ENCODE data around the gene PARD3. TPM values are rescaled to one million over a fixed set of nuclear protein-coding genes. Genes with fewer than 3 reads are reported as not detected.

The PARD3 gene
- total and polyA plus RNA-seq, 10 of the 15 experiments (the other 5 are each of a cell fraction or from before 2014, with no cell fraction given), result 2.6 to 43.1 (median 13.9) TPM

GRCh38 chr10:34495938-34496337 lies 319.2 kb downstream of the PARD3 start:
- SMC1A ChIA-PET (ENCODE audit: uncharacterized antibody, unreplicated experiment), result interaction anchor here (0.6 to 1.9 kb wide), 6 partner anchors 9 to 278 kb away, joined by 3 to 6 read pairs (median 4); no protein-coding TSS in a partner anchor
- intact Hi-C loops (cut with micrococcal nuclease; ENCODE audit: unreplicated experiment), result no loop called here
- Histone ChIP-seq H3K4me3 (no peak overlapping the region), H3K9me3 (replicated peaks; ENCODE audit: control insufficient read depth, insufficient read depth, low read length) (no peaks in the 10 kb centered on the region), H3K27me3 (replicated peaks in 1 of 2; ENCODE audit: control insufficient read depth in 2 of 2, insufficient read depth in 2 of 2, low read length in 1 of 2) (no peaks in the 10 kb centered on the region), H3K27ac (ENCODE audit: control insufficient read depth, insufficient read depth) (no peak overlapping the region), H4K20me1 (ENCODE audit: control insufficient read depth, insufficient read depth) (no peaks in the 10 kb centered on the region), H3K4me2 (ENCODE audit: control insufficient read depth, insufficient read depth) (no peak overlapping the region), H3K9ac (ENCODE audit: control insufficient read depth, insufficient read depth, low read length) (no peak overlapping the region), H3K4me1 (ENCODE audit: control insufficient read depth, insufficient read depth, low read length) (no peaks in the 10 kb centered on the region), H3K36me3 (ENCODE audit: control insufficient read depth in 2 of 2, insufficient read depth in 2 of 2, low read length in 1 of 2) (no peaks in the 10 kb centered on the region), H3K79me2 (ENCODE audit: control insufficient read depth, insufficient read depth, low read length) (no peaks in the 10 kb centered on the region), H2AFZ (ENCODE audit: control insufficient read depth, low read depth, low read length) (no peak overlapping the region)
- POLR2A ChIA-PET, result interaction anchor here (0.5 to 3.7 kb wide), 4 partner anchors 12 to 286 kb away, joined by 3 to 19 read pairs (median 4); no protein-coding TSS in a partner anchor
- in situ Hi-C loops (cut with MboI), result no loop called here
- BruUV-seq (replicated peaks), result no TSS peak
- ATAC-seq (no peak), FAIRE-seq (no peak), DNase-seq (ENCODE audit: low read depth, low spot score) (no peak)
- TF ChIP-seq JUND (IDR thresholded peaks at IDR 0.05; ENCODE audit: low read depth, low read length) (no peak), CHD4 (IDR thresholded peaks at IDR 0.05) (no peak), SMAD1 (IDR thresholded peaks at IDR 0.05; ENCODE audit: low read depth, partially characterized antibody) (peak; percentile 65)
- RAD21 ChIA-PET (ENCODE audit: unreplicated experiment), result interaction anchor here (1.0 kb wide), 1 partner anchor 45 kb away, joined by 3 read pairs; no protein-coding TSS in a partner anchor
- CTCF ChIA-PET, result interaction anchor here (0.6 to 1.7 kb wide), 5 partner anchors 19 to 142 kb away, joined by 3 to 5 read pairs (median 5); no protein-coding TSS in a partner anchor
- 79% methylated on average over 2 of the region's 2 CpGs for WGBS (ENCODE audit: insufficient coverage, insufficient replicate concordance, low lambda C conversion rate, missing lambda C conversion rate)

DNA sequence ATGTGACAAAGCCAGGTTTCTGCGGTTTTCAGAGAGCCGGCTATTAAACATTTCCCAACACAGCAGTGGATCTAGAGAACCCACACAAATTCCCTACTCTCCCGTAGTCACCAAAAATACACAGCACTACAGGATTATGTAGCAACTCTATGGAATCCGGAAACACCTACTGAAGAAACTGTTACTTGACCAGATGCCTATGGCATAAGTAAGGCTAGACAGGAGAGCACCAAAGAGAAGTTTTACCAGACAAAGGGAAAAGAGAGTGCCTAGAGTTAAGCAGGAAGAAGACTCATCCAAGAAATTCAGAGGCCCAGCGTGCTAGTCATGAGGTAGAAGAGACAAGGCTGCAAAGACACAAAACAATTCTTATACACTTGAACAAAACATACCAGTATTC lies 321.1 kb downstream of the PARD3 start:
- CTCF ChIA-PET, result no interaction called here
- H2AFZ ChIP-seq (ENCODE audit: control insufficient read depth, low read depth, low read length), result no peak overlapping the region
- RAD21 ChIA-PET (ENCODE audit: unreplicated experiment), result no interaction called here
- POLR2A ChIA-PET, result interaction anchor here (3.7 kb wide), 1 partner anchor 10 kb away, joined by 19 read pairs; no protein-coding TSS in a partner anchor
- H3K4me3 ChIP-seq, result no peak overlapping the region
- no peaks in the 10 kb centered on the region for H3K9me3 ChIP-seq (replicated peaks; ENCODE audit: control insufficient read depth, insufficient read depth, low read length)
- FAIRE-seq (no peak), ATAC-seq (no peak), DNase-seq (ENCODE audit: low read depth, low spot score) (no peak)
- H3K27ac ChIP-seq (ENCODE audit: control insufficient read depth, insufficient read depth), result no peak overlapping the region
- in situ Hi-C loops (cut with MboI) (no loop called here), intact Hi-C loops (cut with micrococcal nuclease; ENCODE audit: unreplicated experiment) (no loop called here)
- H3K9ac ChIP-seq (ENCODE audit: control insufficient read depth, insufficient read depth, low read length), result no peak overlapping the region
- no peaks in the 10 kb centered on the region for H3K4me1 ChIP-seq (ENCODE audit: control insufficient read depth, insufficient read depth, low read length)
- H3K4me2 ChIP-seq (ENCODE audit: control insufficient read depth, insufficient read depth), result no peak overlapping the region
- H3K27me3 ChIP-seq (replicated peaks in 1 of 2; ENCODE audit: control insufficient read depth in 2 of 2, insufficient read depth in 2 of 2, low read length in 1 of 2), result no peaks in the 10 kb centered on the region
- WGBS (ENCODE audit: insufficient coverage, insufficient replicate concordance, low lambda C conversion rate, missing lambda C conversion rate), result 49% methylated on average over 5 of the region's 5 CpGs
- SMC1A ChIA-PET (ENCODE audit: uncharacterized antibody, unreplicated experiment), result interaction anchor here (0.5 to 1.9 kb wide), 4 partner anchors 10 to 79 kb away, joined by 3 to 6 read pairs (median 3); no protein-coding TSS in a partner anchor
- no peaks in the 10 kb centered on the region for H4K20me1 ChIP-seq (ENCODE audit: control insufficient read depth, insufficient read depth)
- no peaks in the 10 kb centered on the region for H3K36me3 ChIP-seq (ENCODE audit: control insufficient read depth in 2 of 2, insufficient read depth in 2 of 2, low read length in 1 of 2)
- no TSS peak for BruUV-seq (replicated peaks)
- H3K79me2 ChIP-seq (ENCODE audit: control insufficient read depth, insufficient read depth, low read length), result no peaks in the 10 kb centered on the region
- TF ChIP-seq RCOR1 (conservative IDR thresholded peaks at IDR 0.05; ENCODE audit: low read depth, low read length) (no peak), ATF3 (IDR thresholded peaks at IDR 0.05; ENCODE audit: borderline replicate concordance, extremely low read depth, low read depth, low read length) (no peak), CHD2 (IDR thresholded peaks at IDR 0.05; ENCODE audit: borderline replicate concordance, low read depth, low read length) (no peak), CEBPZ (IDR thresholded peaks at IDR 0.05; ENCODE audit: low read depth, low read length) (no peak), GATAD2B (conservative IDR thresholded peaks at IDR 0.05; ENCODE audit: low read depth) (no peak), LARP7 (IDR thresholded peaks at IDR 0.05) (no peak), MLLT1 (IDR thresholded peaks at IDR 0.05) (no peak)
- TF ChIP-seq, protein P1, sequence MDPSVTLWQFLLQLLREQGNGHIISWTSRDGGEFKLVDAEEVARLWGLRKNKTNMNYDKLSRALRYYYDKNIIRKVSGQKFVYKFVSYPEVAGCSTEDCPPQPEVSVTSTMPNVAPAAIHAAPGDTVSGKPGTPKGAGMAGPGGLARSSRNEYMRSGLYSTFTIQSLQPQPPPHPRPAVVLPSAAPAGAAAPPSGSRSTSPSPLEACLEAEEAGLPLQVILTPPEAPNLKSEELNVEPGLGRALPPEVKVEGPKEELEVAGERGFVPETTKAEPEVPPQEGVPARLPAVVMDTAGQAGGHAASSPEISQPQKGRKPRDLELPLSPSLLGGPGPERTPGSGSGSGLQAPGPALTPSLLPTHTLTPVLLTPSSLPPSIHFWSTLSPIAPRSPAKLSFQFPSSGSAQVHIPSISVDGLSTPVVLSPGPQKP (IDR thresholded peaks at IDR 0.05; ENCODE audit: low read depth, low read length), result no peak

Data from GM12878 (cell line).